Choroid plexus epithelial cell (primary cell): ENCODE data around the gene SFT2D1.

Source experiments
- DNase-seq: peaks from one replicate; pipeline ENCODE4 v3.0.0-alpha.2; 2010; ENCODE audit warnings: low read depth
- H3K4me3 ChIP-seq: 2 replicates; pipeline ENCODE4 v1.5.1; 2011; ENCODE audit warnings: low read depth, mild to moderate bottlenecking, control low read depth, low read length, moderate library complexity
- TF ChIP-seq, protein P1 (sequence below): conservative IDR thresholded peaks from 2 replicates; pipeline ENCODE4 v1.5.1; 2011; ENCODE audit warnings: low read depth, mild to moderate bottlenecking, control low read depth, inconsistent platforms, low read length, moderate library complexity

The SFT2D1 gene

DNA sequence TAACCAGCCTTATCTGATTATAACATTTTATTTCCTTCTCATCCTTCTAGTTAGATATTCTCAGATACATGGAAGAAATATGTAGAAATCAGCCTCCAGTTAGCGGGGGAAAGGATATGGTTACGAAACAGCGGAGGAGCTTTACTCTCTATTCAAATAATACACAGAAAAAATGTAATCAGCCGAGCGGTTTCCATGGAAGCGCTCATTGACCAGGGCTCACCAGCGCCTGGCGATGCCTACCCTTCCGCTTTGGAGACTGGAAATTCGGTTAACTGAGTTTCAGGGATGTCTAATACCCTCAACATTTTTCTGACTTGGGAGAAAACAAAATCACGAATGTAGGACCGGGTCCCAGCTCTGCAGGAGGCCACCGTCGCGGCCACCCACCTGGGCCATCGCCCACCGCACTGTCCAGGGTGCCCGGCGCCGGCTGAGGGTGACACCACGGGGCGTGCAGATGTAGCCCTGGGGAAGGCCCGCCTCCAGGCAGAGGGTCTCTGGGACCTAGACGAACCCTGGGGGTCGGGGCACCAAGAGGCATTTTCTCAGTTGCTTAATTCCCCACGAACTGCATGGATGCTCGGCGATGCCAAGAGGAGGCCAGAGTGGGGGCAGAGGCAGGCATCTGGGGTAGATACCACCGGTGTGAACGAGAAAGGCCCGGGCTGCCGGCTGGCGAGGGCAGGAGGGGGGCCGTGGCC, 35.8 kb downstream of the SFT2D1 start:
- DNase-seq, result no peak
- H3K4me3 ChIP-seq, result no peak overlapping the region
- TF ChIP-seq, protein P1, sequence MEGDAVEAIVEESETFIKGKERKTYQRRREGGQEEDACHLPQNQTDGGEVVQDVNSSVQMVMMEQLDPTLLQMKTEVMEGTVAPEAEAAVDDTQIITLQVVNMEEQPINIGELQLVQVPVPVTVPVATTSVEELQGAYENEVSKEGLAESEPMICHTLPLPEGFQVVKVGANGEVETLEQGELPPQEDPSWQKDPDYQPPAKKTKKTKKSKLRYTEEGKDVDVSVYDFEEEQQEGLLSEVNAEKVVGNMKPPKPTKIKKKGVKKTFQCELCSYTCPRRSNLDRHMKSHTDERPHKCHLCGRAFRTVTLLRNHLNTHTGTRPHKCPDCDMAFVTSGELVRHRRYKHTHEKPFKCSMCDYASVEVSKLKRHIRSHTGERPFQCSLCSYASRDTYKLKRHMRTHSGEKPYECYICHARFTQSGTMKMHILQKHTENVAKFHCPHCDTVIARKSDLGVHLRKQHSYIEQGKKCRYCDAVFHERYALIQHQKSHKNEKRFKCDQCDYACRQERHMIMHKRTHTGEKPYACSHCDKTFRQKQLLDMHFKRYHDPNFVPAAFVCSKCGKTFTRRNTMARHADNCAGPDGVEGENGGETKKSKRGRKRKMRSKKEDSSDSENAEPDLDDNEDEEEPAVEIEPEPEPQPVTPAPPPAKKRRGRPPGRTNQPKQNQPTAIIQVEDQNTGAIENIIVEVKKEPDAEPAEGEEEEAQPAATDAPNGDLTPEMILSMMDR, result no peak

DNA sequence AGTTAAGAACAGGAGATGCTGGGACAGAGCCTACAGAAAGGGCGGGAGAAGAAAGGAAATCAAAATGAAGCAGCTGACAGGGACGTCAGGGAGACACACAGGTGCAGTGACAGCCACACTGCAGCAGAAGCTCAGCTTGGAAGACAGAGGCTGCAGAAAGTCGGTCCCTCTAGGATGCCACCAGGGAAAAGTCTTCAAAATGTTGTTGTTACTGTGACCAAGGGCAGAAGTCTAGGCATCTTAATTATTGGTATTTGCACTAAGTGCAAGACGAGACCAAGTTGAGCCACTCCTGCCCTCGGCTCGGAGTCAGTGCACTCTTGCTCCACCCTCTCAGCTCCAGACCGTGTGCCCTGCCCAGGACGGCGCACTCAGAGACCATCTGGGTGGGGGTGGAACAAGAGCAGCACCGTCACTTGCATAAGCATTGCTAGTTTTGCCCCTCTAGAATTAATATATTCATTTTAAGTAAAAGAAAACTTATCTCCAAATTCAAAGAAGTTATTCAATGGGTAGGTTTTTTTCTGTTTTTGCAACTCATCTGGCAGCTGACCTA, 36.7 kb downstream of the SFT2D1 start:
- H3K4me3 ChIP-seq, result no peak overlapping the region
- no peak for DNase-seq
- TF ChIP-seq, protein P1, result no peak

DNA sequence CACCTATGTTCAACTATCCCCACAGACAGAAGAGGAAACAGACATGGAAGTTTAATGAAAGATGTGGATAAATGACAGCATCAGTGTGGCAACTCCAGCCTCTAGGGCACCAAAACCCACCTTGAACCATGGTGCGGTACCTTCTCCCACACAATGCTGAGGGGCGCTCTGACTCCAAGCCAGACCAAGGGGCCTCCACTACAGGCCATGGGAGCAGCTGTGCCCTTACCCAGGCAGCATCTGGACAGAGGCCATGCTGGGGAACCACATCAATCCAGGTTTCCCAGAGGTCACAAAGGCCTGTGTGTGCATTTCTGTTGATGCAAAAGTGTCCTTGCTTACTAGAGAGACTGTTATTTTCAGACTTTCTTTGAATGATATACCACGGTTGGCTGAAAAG, 38.2 kb downstream of the SFT2D1 start:
- H3K4me3 ChIP-seq, result no peak overlapping the region
- no peak for DNase-seq
- TF ChIP-seq, protein P1, result no peak

DNA sequence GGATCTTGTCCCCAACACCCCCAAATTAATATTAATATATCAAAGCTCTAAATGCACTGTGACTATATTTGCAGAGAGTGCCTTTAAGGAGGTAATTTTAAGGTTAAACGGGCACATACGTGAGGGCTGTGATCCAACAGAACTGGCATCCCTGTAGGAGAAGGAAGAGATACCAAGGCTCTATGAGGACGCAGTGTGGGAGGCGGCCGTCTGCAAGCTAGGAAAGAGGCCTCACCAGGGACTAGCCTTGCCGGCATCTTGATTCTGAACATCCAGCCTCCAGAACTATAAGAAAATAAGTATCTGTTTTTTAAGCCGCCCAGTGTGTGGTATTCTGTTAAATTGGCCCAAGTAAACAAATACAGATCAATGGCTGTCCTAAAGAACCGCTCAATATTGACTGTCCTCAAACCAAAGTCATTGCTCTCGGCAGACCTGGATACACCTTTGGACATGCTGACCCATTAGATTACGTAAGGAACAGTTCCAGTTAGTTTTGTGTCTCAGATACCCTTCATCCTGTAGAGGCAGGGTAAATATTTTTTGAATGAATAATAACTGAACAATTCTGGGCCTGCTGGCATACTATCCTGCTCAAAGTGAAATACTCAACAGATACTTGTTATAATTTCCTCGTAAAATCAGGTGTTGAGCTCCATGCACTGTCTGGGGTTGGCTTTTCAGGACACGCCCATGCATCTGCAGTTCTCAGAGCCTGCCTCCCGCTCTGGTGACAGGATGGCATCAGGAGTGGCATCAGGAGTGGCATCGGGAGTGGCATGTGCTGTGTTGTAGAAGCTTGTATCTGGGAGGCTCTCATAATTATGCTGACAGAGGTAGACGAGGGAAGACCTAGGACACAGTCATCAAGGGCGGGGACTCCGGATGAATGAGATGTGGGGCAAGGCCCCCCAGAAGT, 40.5 kb downstream of the SFT2D1 start:
- TF ChIP-seq, protein P1, result no peak
- DNase-seq, result no peak
- no peak overlapping the region for H3K4me3 ChIP-seq

- no peak for DNase-seq
- H3K4me3 ChIP-seq, result no peak overlapping the region
- TF ChIP-seq, protein P1, result no peak
Measured at GRCh38 chr6:166300357-166300987, 41.9 kb downstream of the SFT2D1 start.

GRCh38 chr6:166297606-166298005, 44.7 kb downstream of the SFT2D1 start:
- DNase-seq, result no peak
- TF ChIP-seq, protein P1, result no peak
- no peak overlapping the region for H3K4me3 ChIP-seq
